ENCODE measurements around the gene RALGAPA2. TPM values are rescaled to one million over a fixed set of nuclear protein-coding genes. Genes with fewer than 3 reads are reported as not detected.

The RALGAPA2 gene
- total RNA-seq, 1 experiment from 2014 or later = 13.4 TPM

DNA sequence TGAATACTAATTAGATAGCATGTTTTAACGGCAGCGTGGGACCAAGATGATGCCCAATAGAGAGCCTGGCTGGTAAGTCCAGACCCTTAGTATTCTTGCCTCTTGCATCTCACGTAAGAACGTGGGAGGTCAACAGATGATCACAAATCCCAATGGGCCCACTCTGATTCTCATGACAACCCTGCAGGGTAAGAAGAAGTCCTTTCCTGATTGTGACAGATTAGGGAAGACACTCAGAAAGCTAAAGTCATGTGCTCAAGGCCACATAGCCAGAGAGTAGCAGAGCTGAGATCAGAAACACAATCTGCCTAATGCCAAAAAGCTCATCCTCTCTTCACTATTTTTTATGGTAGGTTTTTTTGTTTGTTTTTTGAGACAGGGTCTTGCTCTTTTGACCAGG is 103.8 kb downstream of the RALGAPA2 start:
- Histone ChIP-seq H3K36me3 (ENCODE audit: control insufficient read depth, insufficient read depth, low read length) (no peaks in the 10 kb centered on the region), H3K27me3 (ENCODE audit: control insufficient read depth, insufficient read depth, low read length) (no peaks in the 10 kb centered on the region), H3K4me1 (ENCODE audit: control insufficient read depth, insufficient read depth, low read length) (no peaks in the 10 kb centered on the region), H3K9me3 (ENCODE audit: control insufficient read depth, insufficient read depth, low read depth, low read length) (no peaks in the 10 kb centered on the region), H3K27ac (ENCODE audit: low read length) (no peak overlapping the region), H3K4me3 (ENCODE audit: low read depth in 2 of 2, low read length in 2 of 2) (no peak overlapping the region)
- TF ChIP-seq TCF7L2 (IDR thresholded peaks at IDR 0.05; ENCODE audit: low read depth, low read length) (no peak), SIN3A (IDR thresholded peaks at IDR 0.05; ENCODE audit: borderline replicate concordance, insufficient read depth, low read depth, low read length) (no peak), POLR2AphosphoS5 (IDR thresholded peaks at IDR 0.05; ENCODE audit: low read depth, low read length) (no peak)
- TF ChIP-seq, protein P1, sequence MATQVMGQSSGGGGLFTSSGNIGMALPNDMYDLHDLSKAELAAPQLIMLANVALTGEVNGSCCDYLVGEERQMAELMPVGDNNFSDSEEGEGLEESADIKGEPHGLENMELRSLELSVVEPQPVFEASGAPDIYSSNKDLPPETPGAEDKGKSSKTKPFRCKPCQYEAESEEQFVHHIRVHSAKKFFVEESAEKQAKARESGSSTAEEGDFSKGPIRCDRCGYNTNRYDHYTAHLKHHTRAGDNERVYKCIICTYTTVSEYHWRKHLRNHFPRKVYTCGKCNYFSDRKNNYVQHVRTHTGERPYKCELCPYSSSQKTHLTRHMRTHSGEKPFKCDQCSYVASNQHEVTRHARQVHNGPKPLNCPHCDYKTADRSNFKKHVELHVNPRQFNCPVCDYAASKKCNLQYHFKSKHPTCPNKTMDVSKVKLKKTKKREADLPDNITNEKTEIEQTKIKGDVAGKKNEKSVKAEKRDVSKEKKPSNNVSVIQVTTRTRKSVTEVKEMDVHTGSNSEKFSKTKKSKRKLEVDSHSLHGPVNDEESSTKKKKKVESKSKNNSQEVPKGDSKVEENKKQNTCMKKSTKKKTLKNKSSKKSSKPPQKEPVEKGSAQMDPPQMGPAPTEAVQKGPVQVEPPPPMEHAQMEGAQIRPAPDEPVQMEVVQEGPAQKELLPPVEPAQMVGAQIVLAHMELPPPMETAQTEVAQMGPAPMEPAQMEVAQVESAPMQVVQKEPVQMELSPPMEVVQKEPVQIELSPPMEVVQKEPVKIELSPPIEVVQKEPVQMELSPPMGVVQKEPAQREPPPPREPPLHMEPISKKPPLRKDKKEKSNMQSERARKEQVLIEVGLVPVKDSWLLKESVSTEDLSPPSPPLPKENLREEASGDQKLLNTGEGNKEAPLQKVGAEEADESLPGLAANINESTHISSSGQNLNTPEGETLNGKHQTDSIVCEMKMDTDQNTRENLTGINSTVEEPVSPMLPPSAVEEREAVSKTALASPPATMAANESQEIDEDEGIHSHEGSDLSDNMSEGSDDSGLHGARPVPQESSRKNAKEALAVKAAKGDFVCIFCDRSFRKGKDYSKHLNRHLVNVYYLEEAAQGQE (IDR thresholded peaks at IDR 0.05; ENCODE audit: insufficient read depth in 1 of 2, low read depth in 2 of 2, low read length in 1 of 2) = no peak
- TF ChIP-seq, protein P2, sequence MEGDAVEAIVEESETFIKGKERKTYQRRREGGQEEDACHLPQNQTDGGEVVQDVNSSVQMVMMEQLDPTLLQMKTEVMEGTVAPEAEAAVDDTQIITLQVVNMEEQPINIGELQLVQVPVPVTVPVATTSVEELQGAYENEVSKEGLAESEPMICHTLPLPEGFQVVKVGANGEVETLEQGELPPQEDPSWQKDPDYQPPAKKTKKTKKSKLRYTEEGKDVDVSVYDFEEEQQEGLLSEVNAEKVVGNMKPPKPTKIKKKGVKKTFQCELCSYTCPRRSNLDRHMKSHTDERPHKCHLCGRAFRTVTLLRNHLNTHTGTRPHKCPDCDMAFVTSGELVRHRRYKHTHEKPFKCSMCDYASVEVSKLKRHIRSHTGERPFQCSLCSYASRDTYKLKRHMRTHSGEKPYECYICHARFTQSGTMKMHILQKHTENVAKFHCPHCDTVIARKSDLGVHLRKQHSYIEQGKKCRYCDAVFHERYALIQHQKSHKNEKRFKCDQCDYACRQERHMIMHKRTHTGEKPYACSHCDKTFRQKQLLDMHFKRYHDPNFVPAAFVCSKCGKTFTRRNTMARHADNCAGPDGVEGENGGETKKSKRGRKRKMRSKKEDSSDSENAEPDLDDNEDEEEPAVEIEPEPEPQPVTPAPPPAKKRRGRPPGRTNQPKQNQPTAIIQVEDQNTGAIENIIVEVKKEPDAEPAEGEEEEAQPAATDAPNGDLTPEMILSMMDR (IDR thresholded peaks at IDR 0.05) = no peak
- BruUV-seq (replicated peaks) = no TSS peak
- intact Hi-C loops (cut with micrococcal nuclease; ENCODE audit: unreplicated experiment) = no loop called here
- in situ Hi-C loops (cut with HindIII; ENCODE audit: low pct_unique_long_range_greater_than_20kb, low sequenced_read_pairs) = no loop called here
- no peak for ATAC-seq
- ChIA-PET POLR2A (no interaction called here), CTCF (no interaction called here)
- no peak for DNase-seq (ENCODE audit: low read depth, low spot score)

DNA sequence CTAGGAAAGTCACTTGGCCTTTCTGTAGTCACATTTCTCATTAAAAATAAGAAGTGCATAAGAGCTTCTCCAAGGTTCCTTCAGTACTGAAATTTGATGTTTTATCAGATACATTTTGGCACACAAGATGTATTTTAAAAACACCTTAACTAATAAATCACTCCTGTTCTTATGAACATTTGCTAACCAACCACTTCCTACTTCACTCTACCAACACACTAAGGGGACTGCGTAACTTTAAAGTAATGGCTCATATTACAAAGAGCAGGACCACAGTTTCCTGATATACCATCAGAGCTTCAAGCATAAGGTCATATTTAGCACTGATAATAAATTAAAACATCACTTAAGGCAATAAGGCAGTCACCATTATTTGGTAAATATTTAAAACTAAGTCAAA is 104.4 kb downstream of the RALGAPA2 start:
- Histone ChIP-seq H3K36me3 (ENCODE audit: control insufficient read depth, insufficient read depth, low read length) (no peaks in the 10 kb centered on the region), H3K4me3 (ENCODE audit: low read depth in 2 of 2, low read length in 2 of 2) (no peak overlapping the region), H3K27ac (ENCODE audit: low read length) (no peak overlapping the region), H3K4me1 (ENCODE audit: control insufficient read depth, insufficient read depth, low read length) (no peaks in the 10 kb centered on the region), H3K9me3 (ENCODE audit: control insufficient read depth, insufficient read depth, low read depth, low read length) (no peaks in the 10 kb centered on the region), H3K27me3 (ENCODE audit: control insufficient read depth, insufficient read depth, low read length) (no peaks in the 10 kb centered on the region)
- POLR2A ChIA-PET = no interaction called here
- ATAC-seq = no peak
- no peak for DNase-seq (ENCODE audit: low read depth, low spot score)
- TF ChIP-seq, protein P1 (IDR thresholded peaks at IDR 0.05; ENCODE audit: insufficient read depth in 1 of 2, low read depth in 2 of 2, low read length in 1 of 2) = no peak
- TF ChIP-seq SIN3A (IDR thresholded peaks at IDR 0.05; ENCODE audit: borderline replicate concordance, insufficient read depth, low read depth, low read length) = no peak
- TF ChIP-seq POLR2AphosphoS5 (IDR thresholded peaks at IDR 0.05; ENCODE audit: low read depth, low read length) = no peak
- TF ChIP-seq, protein P2 (IDR thresholded peaks at IDR 0.05) = no peak
- TF ChIP-seq TCF7L2 (IDR thresholded peaks at IDR 0.05; ENCODE audit: low read depth, low read length) = no peak
- intact Hi-C loops (cut with micrococcal nuclease; ENCODE audit: unreplicated experiment) (no loop called here), in situ Hi-C loops (cut with HindIII; ENCODE audit: low pct_unique_long_range_greater_than_20kb, low sequenced_read_pairs) (no loop called here)
- CTCF ChIA-PET = no interaction called here
- no TSS peak for BruUV-seq (replicated peaks)

Data from Panc1 (cell line).